HEK293 (cell line): ENCODE measurements around the gene ZNF275.
A peak's percentile ranks its signal among the peaks of the same experiment; 100 is the strongest.

Experiments used
- EGR2 ChIP-seq: fragments of 450-650 bp; formaldehyde crosslinking; IDR thresholded peaks from 2 replicates; pipeline ENCODE4 v1.5.1; 2016; ENCODE audit warnings: low read depth, missing biosample characterization, missing genetic modification characterization
- KLF16 ChIP-seq: fragments of 450-650 bp; formaldehyde crosslinking; IDR thresholded peaks from 2 replicates; pipeline ENCODE4 v1.5.1; 2017; ENCODE audit warnings: missing biosample characterization, missing genetic modification characterization
- KLF9 ChIP-seq: fragments of 450-650 bp; formaldehyde crosslinking; IDR thresholded peaks from 2 replicates; pipeline ENCODE4 v1.5.1; 2016; ENCODE audit warnings: missing biosample characterization, missing genetic modification characterization, low read depth
- SETDB1 ChIP-seq: IDR thresholded peaks from one replicate; pipeline ENCODE4 v1.6.1; 2017; ENCODE audit warnings: mild to moderate bottlenecking, low read length, moderate library complexity, mixed read lengths; ENCODE audit not compliant: insufficient read length
- YY1 ChIP-seq: fragments of 450-650 bp; formaldehyde crosslinking; IDR thresholded peaks from 2 replicates; pipeline ENCODE4 v1.5.1; 2018; ENCODE audit warnings: missing biosample characterization, missing genetic modification characterization
- ZNF10 ChIP-seq: fragments of 450-650 bp; formaldehyde crosslinking; IDR thresholded peaks from 2 replicates; pipeline ENCODE4 v1.5.1; 2017; ENCODE audit warnings: missing biosample characterization, missing genetic modification characterization
- ZNF157 ChIP-seq: fragments of 450-650 bp; formaldehyde crosslinking; IDR thresholded peaks from 2 replicates; pipeline ENCODE4 v1.5.1; 2016; ENCODE audit warnings: missing biosample characterization, missing genetic modification characterization
- ZNF473 ChIP-seq: fragments of 450-650 bp; formaldehyde crosslinking; IDR thresholded peaks from 2 replicates; pipeline ENCODE4 v1.5.1; 2017; ENCODE audit warnings: missing biosample characterization, missing genetic modification characterization
- ZNF596 ChIP-seq: fragments of 450-650 bp; IDR thresholded peaks from 2 replicates; pipeline ENCODE4 v1.5.0; 2018; ENCODE audit warnings: missing biosample characterization, mild to moderate bottlenecking, missing genetic modification characterization, moderate library complexity
- ZNF610 ChIP-seq: fragments of 450-650 bp; formaldehyde crosslinking; IDR thresholded peaks from 2 replicates; pipeline ENCODE4 v1.5.1; 2016; ENCODE audit warnings: missing biosample characterization, missing genetic modification characterization, borderline replicate concordance
- ZNF660 ChIP-seq: fragments of 450-650 bp; IDR thresholded peaks from 2 replicates; pipeline ENCODE4 v1.5.1; 2018; ENCODE audit warnings: missing biosample characterization, mild to moderate bottlenecking, missing genetic modification characterization
- TF ChIP-seq, protein P1 (sequence below): fragments of 450-650 bp; formaldehyde crosslinking; IDR thresholded peaks from 2 replicates; pipeline ENCODE4 v1.5.1; 2016; ENCODE audit warnings: missing biosample characterization, missing genetic modification characterization
- TF ChIP-seq, protein P2 (sequence below): fragments of 450-650 bp; formaldehyde crosslinking; IDR thresholded peaks from 2 replicates; pipeline ENCODE4 v1.5.1; 2016; ENCODE audit warnings: missing biosample characterization, missing genetic modification characterization
- TF ChIP-seq, protein P3 (sequence below): fragments of 450-650 bp; formaldehyde crosslinking; IDR thresholded peaks from 2 replicates; pipeline ENCODE4 v1.5.1; 2016; ENCODE audit warnings: missing biosample characterization, missing genetic modification characterization, borderline replicate concordance
- TF ChIP-seq, protein P4 (sequence below): fragments of 450-650 bp; formaldehyde crosslinking; IDR thresholded peaks from 2 replicates; pipeline ENCODE4 v1.5.1; 2016; ENCODE audit warnings: missing biosample characterization, missing genetic modification characterization
- TF ChIP-seq, protein P5 (sequence below): fragments of 450-650 bp; formaldehyde crosslinking; IDR thresholded peaks from 2 replicates; pipeline ENCODE4 v1.5.1; 2016; ENCODE audit warnings: missing biosample characterization, missing genetic modification characterization, borderline replicate concordance
- TF ChIP-seq, protein P6 (sequence below): fragments of 450-650 bp; formaldehyde crosslinking; IDR thresholded peaks from 2 replicates; pipeline ENCODE4 v1.5.1; 2016; ENCODE audit warnings: missing biosample characterization, missing genetic modification characterization
- TF ChIP-seq, protein P7 (sequence below): IDR thresholded peaks from 2 replicates; pipeline ENCODE4 v1.6.1; 2011; ENCODE audit warnings: mild to moderate bottlenecking, low read depth, low read length, borderline replicate concordance

The ZNF275 gene

DNA sequence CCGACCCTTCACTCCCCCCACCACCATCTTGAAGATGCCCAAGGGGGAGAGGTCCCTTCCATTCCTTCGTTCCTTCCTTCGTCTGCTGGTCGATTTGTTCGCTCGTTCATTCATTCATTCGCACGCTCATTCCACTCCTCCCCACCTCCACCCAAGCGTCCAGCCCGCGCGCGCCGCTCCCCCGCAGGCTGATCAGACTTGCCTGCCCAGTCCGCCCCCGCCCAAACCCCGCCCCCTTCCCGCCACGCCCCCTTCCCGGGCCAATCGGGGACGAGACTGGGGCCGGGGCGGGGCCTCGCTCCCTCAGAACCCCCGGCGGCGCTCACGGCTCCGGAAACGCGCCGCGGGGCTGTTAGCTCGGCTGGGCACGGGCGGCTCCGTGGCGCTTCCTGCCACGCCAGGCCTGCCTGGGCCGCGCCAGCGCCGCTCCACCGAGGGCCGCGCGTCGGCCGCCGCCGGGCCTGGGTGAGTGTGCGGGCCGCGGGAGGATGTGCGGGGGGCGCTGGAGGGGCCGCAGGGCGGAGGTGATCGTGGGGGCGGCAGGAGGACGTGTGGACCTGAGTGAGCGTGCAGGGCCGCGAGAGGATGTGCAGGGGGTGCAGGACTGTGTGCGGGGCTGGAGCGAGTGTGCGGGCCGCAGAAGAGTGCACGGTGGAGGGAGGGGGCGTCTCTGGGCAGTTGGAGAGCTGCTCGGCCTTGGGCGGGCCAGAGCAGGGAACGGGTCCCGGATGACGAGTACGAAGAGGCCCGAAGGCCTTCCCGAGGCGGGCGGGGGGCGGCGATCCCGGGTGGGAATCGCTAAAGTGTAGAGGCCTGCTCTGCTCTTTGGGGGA is at the start of gene ZNF275 (continued):
- TF ChIP-seq, protein P1, sequence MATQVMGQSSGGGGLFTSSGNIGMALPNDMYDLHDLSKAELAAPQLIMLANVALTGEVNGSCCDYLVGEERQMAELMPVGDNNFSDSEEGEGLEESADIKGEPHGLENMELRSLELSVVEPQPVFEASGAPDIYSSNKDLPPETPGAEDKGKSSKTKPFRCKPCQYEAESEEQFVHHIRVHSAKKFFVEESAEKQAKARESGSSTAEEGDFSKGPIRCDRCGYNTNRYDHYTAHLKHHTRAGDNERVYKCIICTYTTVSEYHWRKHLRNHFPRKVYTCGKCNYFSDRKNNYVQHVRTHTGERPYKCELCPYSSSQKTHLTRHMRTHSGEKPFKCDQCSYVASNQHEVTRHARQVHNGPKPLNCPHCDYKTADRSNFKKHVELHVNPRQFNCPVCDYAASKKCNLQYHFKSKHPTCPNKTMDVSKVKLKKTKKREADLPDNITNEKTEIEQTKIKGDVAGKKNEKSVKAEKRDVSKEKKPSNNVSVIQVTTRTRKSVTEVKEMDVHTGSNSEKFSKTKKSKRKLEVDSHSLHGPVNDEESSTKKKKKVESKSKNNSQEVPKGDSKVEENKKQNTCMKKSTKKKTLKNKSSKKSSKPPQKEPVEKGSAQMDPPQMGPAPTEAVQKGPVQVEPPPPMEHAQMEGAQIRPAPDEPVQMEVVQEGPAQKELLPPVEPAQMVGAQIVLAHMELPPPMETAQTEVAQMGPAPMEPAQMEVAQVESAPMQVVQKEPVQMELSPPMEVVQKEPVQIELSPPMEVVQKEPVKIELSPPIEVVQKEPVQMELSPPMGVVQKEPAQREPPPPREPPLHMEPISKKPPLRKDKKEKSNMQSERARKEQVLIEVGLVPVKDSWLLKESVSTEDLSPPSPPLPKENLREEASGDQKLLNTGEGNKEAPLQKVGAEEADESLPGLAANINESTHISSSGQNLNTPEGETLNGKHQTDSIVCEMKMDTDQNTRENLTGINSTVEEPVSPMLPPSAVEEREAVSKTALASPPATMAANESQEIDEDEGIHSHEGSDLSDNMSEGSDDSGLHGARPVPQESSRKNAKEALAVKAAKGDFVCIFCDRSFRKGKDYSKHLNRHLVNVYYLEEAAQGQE (tag by site-specific recombination): no peak
- TF ChIP-seq ZNF473 (no peak), ZNF157 (tag by site-specific recombination) (no peak), ZNF660 (tag by site-specific recombination) (0 out of 2 replicates have a peak, but pooled peaks have one; percentile 53), ZNF596 (peak; percentile 44; the same call in 1 of the 2 replicates), SETDB1 (no peak), KLF9 (tag by site-specific recombination) (peak; percentile 35), ZNF10 (no peak), EGR2 (tag by site-specific recombination) (peak; percentile 54; the same call in 1 of the 2 replicates), ZNF610 (tag by site-specific recombination) (0 out of 2 replicates have a peak, but pooled peaks have one; percentile 61), KLF16 (peak; percentile 55; the same call in 1 of the 2 replicates), YY1 (tag by site-specific recombination) (peak; percentile 39; the same call in 1 of the 2 replicates)
- TF ChIP-seq, protein P2, sequence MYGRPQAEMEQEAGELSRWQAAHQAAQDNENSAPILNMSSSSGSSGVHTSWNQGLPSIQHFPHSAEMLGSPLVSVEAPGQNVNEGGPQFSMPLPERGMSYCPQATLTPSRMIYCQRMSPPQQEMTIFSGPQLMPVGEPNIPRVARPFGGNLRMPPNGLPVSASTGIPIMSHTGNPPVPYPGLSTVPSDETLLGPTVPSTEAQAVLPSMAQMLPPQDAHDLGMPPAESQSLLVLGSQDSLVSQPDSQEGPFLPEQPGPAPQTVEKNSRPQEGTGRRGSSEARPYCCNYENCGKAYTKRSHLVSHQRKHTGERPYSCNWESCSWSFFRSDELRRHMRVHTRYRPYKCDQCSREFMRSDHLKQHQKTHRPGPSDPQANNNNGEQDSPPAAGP: peak; percentile 17; the same call in 1 of the 2 replicates
- TF ChIP-seq, protein P3, sequence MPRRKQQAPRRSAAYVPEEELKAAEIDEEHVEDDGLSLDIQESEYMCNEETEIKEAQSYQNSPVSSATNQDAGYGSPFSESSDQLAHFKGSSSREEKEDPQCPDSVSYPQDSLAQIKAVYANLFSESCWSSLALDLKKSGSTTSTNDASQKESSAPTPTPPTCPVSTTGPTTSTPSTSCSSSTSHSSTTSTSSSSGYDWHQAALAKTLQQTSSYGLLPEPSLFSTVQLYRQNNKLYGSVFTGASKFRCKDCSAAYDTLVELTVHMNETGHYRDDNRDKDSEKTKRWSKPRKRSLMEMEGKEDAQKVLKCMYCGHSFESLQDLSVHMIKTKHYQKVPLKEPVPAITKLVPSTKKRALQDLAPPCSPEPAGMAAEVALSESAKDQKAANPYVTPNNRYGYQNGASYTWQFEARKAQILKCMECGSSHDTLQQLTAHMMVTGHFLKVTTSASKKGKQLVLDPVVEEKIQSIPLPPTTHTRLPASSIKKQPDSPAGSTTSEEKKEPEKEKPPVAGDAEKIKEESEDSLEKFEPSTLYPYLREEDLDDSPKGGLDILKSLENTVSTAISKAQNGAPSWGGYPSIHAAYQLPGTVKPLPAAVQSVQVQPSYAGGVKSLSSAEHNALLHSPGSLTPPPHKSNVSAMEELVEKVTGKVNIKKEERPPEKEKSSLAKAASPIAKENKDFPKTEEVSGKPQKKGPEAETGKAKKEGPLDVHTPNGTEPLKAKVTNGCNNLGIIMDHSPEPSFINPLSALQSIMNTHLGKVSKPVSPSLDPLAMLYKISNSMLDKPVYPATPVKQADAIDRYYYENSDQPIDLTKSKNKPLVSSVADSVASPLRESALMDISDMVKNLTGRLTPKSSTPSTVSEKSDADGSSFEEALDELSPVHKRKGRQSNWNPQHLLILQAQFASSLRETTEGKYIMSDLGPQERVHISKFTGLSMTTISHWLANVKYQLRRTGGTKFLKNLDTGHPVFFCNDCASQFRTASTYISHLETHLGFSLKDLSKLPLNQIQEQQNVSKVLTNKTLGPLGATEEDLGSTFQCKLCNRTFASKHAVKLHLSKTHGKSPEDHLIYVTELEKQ (tag by site-specific recombination): no peak
- TF ChIP-seq, protein P4, sequence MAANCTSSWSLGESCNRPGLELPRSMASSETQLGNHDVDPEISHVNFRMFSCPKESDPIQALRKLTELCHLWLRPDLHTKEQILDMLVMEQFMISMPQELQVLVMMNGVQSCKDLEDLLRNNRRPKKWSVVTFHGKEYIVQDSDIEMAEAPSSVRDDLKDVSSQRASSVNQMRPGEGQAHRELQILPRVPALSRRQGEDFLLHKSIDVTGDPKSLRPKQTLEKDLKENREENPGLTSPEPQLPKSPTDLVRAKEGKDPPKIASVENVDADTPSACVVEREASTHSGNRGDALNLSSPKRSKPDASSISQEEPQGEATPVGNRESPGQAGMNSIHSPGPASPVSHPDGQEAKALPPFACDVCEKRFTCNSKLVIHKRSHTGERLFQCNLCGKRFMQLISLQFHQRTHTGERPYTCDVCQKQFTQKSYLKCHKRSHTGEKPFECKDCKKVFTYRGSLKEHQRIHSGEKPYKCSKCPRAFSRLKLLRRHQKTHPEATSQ: peak; percentile 76; the same call in 1 of the 2 replicates
- TF ChIP-seq, protein P5, sequence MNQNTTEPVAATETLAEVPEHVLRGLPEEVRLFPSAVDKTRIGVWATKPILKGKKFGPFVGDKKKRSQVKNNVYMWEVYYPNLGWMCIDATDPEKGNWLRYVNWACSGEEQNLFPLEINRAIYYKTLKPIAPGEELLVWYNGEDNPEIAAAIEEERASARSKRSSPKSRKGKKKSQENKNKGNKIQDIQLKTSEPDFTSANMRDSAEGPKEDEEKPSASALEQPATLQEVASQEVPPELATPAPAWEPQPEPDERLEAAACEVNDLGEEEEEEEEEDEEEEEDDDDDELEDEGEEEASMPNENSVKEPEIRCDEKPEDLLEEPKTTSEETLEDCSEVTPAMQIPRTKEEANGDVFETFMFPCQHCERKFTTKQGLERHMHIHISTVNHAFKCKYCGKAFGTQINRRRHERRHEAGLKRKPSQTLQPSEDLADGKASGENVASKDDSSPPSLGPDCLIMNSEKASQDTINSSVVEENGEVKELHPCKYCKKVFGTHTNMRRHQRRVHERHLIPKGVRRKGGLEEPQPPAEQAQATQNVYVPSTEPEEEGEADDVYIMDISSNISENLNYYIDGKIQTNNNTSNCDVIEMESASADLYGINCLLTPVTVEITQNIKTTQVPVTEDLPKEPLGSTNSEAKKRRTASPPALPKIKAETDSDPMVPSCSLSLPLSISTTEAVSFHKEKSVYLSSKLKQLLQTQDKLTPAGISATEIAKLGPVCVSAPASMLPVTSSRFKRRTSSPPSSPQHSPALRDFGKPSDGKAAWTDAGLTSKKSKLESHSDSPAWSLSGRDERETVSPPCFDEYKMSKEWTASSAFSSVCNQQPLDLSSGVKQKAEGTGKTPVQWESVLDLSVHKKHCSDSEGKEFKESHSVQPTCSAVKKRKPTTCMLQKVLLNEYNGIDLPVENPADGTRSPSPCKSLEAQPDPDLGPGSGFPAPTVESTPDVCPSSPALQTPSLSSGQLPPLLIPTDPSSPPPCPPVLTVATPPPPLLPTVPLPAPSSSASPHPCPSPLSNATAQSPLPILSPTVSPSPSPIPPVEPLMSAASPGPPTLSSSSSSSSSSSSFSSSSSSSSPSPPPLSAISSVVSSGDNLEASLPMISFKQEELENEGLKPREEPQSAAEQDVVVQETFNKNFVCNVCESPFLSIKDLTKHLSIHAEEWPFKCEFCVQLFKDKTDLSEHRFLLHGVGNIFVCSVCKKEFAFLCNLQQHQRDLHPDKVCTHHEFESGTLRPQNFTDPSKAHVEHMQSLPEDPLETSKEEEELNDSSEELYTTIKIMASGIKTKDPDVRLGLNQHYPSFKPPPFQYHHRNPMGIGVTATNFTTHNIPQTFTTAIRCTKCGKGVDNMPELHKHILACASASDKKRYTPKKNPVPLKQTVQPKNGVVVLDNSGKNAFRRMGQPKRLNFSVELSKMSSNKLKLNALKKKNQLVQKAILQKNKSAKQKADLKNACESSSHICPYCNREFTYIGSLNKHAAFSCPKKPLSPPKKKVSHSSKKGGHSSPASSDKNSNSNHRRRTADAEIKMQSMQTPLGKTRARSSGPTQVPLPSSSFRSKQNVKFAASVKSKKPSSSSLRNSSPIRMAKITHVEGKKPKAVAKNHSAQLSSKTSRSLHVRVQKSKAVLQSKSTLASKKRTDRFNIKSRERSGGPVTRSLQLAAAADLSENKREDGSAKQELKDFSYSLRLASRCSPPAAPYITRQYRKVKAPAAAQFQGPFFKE (tag by site-specific recombination): no peak
- TF ChIP-seq, protein P6, sequence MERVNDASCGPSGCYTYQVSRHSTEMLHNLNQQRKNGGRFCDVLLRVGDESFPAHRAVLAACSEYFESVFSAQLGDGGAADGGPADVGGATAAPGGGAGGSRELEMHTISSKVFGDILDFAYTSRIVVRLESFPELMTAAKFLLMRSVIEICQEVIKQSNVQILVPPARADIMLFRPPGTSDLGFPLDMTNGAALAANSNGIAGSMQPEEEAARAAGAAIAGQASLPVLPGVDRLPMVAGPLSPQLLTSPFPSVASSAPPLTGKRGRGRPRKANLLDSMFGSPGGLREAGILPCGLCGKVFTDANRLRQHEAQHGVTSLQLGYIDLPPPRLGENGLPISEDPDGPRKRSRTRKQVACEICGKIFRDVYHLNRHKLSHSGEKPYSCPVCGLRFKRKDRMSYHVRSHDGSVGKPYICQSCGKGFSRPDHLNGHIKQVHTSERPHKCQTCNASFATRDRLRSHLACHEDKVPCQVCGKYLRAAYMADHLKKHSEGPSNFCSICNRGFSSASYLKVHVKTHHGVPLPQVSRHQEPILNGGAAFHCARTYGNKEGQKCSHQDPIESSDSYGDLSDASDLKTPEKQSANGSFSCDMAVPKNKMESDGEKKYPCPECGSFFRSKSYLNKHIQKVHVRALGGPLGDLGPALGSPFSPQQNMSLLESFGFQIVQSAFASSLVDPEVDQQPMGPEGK (tag by site-specific recombination): peak; percentile 73
- TF ChIP-seq, protein P7, sequence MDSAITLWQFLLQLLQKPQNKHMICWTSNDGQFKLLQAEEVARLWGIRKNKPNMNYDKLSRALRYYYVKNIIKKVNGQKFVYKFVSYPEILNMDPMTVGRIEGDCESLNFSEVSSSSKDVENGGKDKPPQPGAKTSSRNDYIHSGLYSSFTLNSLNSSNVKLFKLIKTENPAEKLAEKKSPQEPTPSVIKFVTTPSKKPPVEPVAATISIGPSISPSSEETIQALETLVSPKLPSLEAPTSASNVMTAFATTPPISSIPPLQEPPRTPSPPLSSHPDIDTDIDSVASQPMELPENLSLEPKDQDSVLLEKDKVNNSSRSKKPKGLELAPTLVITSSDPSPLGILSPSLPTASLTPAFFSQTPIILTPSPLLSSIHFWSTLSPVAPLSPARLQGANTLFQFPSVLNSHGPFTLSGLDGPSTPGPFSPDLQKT: no peak; the same call in 1 of the 2 replicates
